HG03521 (cell line): ENCODE data around the gene MAP2K7.
"Not testable (repeated sequence)": the region's sequence is repeated elsewhere in the genome, so short reads cannot be mapped to it uniquely, and the experiment has no call there.

Source experiments
- ATAC-seq: cut with Tn5 transposase; IDR thresholded peaks from one replicate; pipeline ENCODE4 v1.9.1; 2021; ENCODE audit warnings: mild to moderate bottlenecking, moderate library complexity; ENCODE audit not compliant: unreplicated experiment

MAP2K7 gene

DNA sequence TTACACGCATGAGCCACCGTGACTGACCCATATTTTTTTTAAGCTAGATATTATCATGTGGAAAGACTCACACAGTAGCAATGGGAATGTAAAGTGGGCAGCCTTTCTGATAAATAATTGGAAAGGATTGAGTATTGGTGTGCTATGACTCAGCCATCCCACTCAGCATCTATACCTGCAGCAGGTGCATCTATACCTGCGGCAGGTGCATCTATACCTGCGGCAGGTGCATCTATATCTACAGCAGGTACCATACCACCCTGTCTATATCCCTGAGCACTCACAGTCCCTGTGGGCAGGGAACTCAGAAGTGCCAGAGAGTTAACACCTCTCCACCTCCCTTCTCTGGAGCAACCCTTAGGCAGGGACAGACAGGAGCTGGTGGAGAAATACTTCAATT lies 20.6 kb upstream of the MAP2K7 start:
- ATAC-seq = no peak

DNA sequence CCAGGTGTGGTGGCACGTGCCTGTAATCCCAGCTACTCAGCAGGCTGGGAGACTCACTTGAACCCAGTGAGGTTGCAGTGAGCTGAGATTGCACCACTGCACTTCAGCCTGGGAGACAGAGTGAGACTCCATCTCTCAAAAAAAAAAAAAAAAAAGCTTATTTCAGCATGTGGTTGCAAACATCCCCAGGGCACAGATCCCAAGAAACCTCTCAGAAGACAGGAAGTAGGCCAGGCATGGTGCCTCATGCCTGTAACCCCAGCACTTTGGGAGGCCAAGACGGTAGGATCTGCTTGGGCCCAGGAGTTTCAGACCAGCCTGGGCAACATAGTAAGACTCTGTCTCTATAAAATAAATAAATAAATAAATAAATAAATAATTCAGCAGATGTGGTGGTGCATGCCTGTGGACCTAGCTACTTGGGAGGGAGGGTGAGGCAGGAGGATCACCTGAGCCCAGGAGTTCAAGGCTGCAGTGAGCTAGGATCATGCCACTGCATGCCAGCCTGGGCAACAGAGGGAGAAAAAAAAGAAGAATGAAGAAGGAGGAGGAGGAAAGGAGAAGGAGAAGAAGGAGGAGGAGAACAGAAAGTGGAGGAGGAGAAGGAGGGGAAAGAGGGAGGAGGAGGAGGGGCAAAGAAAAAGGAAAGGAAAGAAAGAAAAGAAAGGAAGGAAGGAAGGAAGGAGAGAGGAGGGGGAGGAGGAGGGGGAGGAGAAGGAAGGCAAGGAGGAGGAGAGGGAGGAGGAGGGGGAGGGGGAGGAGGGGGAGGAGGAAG lies 19.7 kb upstream of the MAP2K7 start:
- no peak for ATAC-seq

DNA sequence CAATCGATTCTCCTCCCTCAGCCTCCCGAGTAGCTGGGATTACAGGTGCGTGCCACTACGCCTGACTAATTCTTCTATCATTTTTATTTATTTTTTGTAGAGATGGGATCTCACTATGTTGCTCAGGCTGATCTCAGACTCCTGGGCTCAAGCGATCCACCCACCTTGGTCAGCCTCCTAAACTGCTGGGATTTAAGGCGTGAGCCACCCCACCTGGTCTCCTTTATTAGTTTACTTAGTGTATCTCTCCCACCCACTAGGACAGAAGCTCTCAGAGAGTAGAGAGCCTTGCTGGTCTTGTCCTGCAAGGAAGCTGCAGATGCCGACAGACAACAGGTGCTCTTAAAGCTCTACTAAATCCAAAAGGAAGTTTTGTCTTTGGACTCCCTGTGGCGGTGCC lies 17.9 kb upstream of the MAP2K7 start:
- no peak for ATAC-seq

- ATAC-seq = no peak
Observed at GRCh38 chr19:7887408-7888144, 16.1 kb upstream of the MAP2K7 start.

GRCh38 chr19:7888145-7888825 lies 15.4 kb upstream of the MAP2K7 start, which contains the start of gene LRRC8E:
Gene LRRC8E (plus strand): TSS chr19:7888510. CDS start chr19:7895604, 7,094 bp downstream.
- ATAC-seq = no peak

DNA sequence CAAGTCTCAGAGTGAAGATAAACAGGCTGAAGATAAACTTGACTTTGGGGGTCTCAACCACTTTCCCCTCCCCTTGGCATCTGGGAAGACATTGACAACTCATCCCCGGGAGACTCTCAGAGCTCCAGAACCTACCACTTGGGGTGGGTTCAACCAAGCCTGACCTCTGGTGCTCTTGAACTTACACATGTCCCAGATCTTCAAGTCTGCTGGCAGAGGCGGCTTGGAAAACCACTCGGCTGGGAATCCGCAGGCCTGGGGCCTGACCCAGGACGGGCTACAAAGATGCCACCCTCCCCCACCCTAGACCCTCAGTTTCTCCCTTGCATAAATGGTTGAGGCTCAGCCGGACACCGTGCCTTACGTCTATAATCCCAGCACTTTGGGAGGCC lies 14.9 kb upstream of the MAP2K7 start:
- no peak for ATAC-seq

DNA sequence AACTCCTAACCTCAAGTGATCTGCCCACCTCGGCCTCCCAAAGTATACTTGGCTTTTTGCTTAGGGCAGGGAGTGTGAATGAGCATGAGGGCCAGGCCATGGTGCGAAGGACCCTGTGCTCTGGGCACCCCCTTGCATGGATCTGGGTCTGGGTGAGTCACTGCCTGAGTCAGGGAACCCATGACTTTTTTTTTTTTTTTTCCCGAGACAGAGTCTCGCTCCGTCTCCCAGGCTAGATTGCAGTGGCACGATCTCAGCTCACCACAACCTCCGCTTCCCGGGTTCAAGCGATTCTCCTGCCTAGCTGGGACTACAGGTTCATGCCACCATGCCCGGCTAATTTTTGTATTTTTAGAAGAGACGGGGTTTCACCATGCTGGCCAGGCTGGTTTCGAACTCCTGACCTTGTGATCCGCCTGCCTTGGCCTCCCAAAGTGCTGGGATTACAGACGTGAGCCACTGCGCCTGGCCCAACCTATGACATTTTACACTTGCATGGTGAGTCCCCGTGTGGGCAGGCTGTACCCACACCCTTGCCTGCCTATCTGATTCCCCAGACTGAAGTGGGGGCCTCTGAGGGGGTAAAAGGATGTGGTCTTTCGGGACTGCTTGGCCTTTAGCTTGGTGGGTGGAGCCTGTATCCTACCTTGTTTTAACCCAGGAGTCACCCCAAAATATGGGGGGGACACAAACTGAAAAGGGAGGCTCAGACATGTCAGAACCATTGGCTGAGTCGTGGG lies 10.1 kb upstream of the MAP2K7 start:
- ATAC-seq = not testable (repeated sequence)

- no peak for ATAC-seq
Observed at GRCh38 chr19:7894612-7895309, 8.9 kb upstream of the MAP2K7 start.

DNA sequence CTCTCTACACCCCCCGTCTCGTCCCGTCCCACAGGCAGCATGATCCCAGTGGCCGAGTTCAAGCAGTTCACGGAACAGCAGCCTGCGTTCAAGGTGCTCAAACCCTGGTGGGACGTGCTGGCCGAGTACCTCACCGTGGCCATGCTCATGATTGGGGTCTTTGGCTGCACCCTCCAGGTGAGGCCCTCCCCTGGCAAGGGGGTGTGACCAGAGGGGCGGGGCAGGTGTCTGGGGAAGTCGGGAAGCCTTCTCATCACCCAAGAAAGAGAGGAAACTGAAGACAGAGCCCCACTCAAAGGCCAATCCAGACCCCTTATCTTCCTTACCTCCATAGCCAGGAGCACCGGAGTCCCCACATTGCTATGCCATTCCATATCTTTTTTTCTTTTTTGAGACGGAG lies 8.1 kb upstream of the MAP2K7 start:
- ATAC-seq = no peak

DNA sequence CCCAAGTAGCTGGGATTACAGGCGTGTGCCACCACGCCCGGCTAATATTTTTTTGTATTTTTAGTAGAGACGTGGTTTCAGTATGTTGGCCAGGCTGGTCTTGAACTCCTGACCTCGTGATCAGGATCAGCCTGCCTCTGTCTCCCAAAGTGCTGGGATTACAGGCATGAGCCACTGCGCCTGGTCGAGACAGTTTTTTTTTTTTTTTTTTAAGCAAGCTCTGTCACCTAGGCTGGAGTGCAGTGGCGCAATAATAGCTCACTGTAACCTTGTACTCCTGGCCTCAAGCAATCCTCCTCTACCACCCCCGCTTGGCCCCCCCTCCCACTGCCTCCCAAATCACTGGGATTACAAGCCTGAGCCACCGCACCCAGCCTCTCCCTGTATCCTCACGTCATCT lies 6.4 kb upstream of the MAP2K7 start:
- ATAC-seq = no peak

DNA sequence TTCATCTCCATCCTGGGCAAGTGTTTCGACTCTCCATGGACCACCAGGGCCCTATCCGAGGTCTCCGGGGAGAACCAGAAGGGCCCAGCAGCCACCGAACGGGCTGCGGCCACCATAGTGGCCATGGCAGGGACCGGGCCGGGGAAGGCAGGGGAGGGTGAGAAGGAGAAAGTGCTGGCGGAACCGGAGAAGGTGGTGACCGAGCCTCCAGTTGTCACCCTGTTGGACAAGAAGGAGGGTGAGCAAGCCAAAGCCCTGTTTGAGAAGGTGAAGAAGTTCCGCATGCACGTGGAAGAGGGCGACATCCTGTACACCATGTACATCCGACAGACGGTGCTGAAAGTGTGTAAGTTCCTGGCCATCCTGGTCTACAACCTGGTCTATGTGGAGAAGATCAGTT lies 4.7 kb upstream of the MAP2K7 start:
- no peak for ATAC-seq

DNA sequence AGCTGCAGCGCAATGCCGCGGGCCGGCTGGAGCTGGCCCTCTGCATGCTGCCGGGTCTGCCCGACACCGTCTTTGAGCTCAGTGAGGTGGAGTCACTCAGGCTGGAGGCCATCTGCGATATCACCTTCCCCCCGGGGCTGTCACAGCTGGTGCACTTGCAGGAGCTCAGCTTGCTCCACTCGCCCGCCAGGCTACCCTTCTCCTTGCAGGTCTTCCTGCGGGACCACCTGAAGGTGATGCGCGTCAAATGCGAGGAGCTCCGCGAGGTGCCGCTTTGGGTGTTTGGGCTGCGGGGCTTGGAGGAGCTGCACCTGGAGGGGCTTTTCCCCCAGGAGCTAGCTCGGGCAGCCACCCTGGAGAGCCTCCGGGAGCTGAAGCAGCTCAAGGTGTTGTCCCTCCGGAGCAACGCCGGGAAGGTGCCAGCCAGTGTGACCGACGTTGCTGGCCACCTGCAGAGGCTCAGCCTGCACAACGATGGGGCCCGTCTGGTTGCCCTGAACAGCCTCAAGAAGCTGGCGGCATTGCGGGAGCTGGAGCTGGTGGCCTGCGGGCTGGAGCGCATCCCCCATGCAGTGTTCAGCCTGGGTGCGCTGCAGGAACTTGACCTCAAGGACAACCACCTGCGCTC lies 3.8 kb upstream of the MAP2K7 start:
- no peak for ATAC-seq

- ATAC-seq = no peak
Observed at GRCh38 chr19:7900401-7900870, 3.2 kb upstream of the MAP2K7 start.

GRCh38 chr19:7900931-7901330 lies 2.7 kb upstream of the MAP2K7 start:
- no peak for ATAC-seq

DNA sequence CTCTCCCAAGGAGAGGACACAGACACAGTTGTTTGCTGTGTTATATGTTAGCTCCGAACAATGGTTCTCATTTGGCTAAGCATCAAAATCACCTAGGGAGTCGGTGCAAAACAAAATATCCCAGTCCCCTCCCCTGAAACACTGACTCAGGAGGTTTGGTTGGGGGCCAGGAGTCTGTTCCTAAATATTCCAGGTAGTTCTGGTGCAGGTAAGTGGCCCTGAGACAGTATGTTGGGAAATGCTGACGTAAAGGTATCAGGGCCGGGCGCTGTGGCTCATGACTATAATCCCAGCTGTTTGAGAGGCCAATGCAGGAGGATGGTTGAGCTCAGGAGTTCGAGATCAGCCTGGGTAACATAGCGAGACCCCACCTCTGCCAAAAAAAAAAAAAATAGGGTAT lies 2.3 kb upstream of the MAP2K7 start:
- no peak for ATAC-seq

- ATAC-seq = no peak
Observed at GRCh38 chr19:7902796-7903243, 857 bp upstream of the MAP2K7 start.

- ATAC-seq = peak; percentile 21
Observed at GRCh38 chr19:7904074-7905020, 670 bp downstream of the MAP2K7 start.

- no peak for ATAC-seq
Observed at GRCh38 chr19:7905268-7905667, 1.6 kb downstream of the MAP2K7 start.

DNA sequence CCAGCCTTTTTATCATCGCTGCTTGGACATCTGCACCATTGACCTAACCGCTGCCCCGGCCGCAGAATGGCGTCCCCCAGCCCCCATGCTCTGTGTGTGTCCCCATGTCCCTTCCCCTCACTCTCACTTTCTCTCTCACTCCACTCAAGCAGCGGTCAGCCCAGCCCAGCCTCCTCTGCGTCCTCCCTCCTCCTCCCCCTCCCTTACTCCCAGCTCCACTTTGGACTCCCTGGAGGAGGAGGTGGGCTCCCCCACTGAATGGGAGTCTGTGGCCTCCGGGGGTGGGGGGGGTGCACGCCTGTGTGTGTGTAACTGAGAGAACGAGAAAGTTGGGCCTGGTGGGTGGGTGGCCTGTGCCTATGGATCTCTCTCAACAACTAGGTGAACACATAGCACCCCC lies 2.2 kb downstream of the MAP2K7 start:
- no peak for ATAC-seq
